ENCODE results near the gene CAMK1D. TPM values are rescaled to one million over a fixed set of nuclear protein-coding genes. Genes with fewer than 3 reads are reported as not detected.

Gene CAMK1D
- total RNA-seq, 1 experiment from 2014 or later: 6.3 TPM

- no peak overlapping the region for H2AFZ ChIP-seq (ENCODE audit: low read length)
- Mint-ChIP-seq H3K36me3 (ENCODE audit: insufficient read depth in 1 of 3, low read depth in 3 of 3) (peaks cover 0 to 2% (median 1%) of the 10 kb centered on the region in 3 experiments; a peak in 3 of 7 replicates), H3K4me1 (peaks cover 0 to 3% of the 10 kb centered on the region in 2 experiments; a peak in 1 of 4 replicates), H3K4me3 (no peak overlapping the region), H3K27me3 (ENCODE audit: low read depth) (no peaks in the 10 kb centered on the region; the same call in 1 of the 2 replicates), H3K9me3 (peaks cover 0 to 3% of the 10 kb centered on the region in 2 experiments; a peak in 3 of 5 replicates), H3K27ac (no peak overlapping the region)
- no peak overlapping the region for H2AK5ac ChIP-seq (ENCODE audit: insufficient read length, low read length)
- H2BK120ac ChIP-seq (ENCODE audit: low read depth, low read length, poor library complexity, severe bottlenecking): no peak overlapping the region
- no peaks in the 10 kb centered on the region for H3K79me2 ChIP-seq (ENCODE audit: insufficient read depth, low read length)
- no peak overlapping the region for H3K23ac ChIP-seq (ENCODE audit: insufficient read length, low read depth, low read length)
- H3K4me1 ChIP-seq (ENCODE audit: insufficient read depth, low read length): no peaks in the 10 kb centered on the region
- no peaks in the 10 kb centered on the region for H3K23me2 ChIP-seq (ENCODE audit: insufficient read length, low read depth, low read length, poor library complexity, severe bottlenecking)
- no CpG with 5 or more reads among the region's 6 CpGs for WGBS (ENCODE audit: extremely low coverage, insufficient read length, low lambda C conversion rate)
- no peak overlapping the region for H2BK5ac ChIP-seq (ENCODE audit: insufficient read length, low read length)
- no peaks in the 10 kb centered on the region for H4K20me1 ChIP-seq (ENCODE audit: control insufficient read depth, insufficient read depth, insufficient read length)
- no peak for DNase-seq
- no peaks in the 10 kb centered on the region for H3K27me3 ChIP-seq (ENCODE audit: insufficient read depth, low read length)
- H3K9ac ChIP-seq (ENCODE audit: extremely low read depth, insufficient read length, low read length): no peak overlapping the region
- no peak overlapping the region for H4K8ac ChIP-seq (replicated peaks; ENCODE audit: insufficient read length, low read depth, low read length)
- no peak overlapping the region for H3K56ac ChIP-seq (ENCODE audit: insufficient read length, low read depth, low read length)
- no peak overlapping the region for H2BK12ac ChIP-seq (ENCODE audit: insufficient read length, low read depth, low read length)
- no peak overlapping the region for H3K4me2 ChIP-seq (ENCODE audit: insufficient read depth, insufficient read length, low read length)
- H2BK20ac ChIP-seq (ENCODE audit: low read depth, low read length, poor library complexity, severe bottlenecking): no peak overlapping the region
- H4K91ac ChIP-seq (ENCODE audit: insufficient read length, low read depth, low read length): no peak overlapping the region
- no peak overlapping the region for H2BK15ac ChIP-seq (ENCODE audit: low read depth, low read length)
- no peaks in the 10 kb centered on the region for H3K9me3 ChIP-seq (ENCODE audit: control insufficient read depth, low read depth, low read length)
- TF ChIP-seq, protein P1, sequence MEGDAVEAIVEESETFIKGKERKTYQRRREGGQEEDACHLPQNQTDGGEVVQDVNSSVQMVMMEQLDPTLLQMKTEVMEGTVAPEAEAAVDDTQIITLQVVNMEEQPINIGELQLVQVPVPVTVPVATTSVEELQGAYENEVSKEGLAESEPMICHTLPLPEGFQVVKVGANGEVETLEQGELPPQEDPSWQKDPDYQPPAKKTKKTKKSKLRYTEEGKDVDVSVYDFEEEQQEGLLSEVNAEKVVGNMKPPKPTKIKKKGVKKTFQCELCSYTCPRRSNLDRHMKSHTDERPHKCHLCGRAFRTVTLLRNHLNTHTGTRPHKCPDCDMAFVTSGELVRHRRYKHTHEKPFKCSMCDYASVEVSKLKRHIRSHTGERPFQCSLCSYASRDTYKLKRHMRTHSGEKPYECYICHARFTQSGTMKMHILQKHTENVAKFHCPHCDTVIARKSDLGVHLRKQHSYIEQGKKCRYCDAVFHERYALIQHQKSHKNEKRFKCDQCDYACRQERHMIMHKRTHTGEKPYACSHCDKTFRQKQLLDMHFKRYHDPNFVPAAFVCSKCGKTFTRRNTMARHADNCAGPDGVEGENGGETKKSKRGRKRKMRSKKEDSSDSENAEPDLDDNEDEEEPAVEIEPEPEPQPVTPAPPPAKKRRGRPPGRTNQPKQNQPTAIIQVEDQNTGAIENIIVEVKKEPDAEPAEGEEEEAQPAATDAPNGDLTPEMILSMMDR (conservative IDR thresholded peaks at IDR 0.05): no peak
- H3T11ph ChIP-seq (ENCODE audit: low read length): no peak overlapping the region
- no peak overlapping the region for H3K27ac ChIP-seq (ENCODE audit: insufficient read length, low read depth, low read length)
- H3K79me1 ChIP-seq (ENCODE audit: insufficient read depth, low read depth, low read length, poor library complexity, severe bottlenecking): no peaks in the 10 kb centered on the region
- H3K14ac ChIP-seq (ENCODE audit: insufficient read depth, low read length): no peak overlapping the region
- no peak overlapping the region for H3K4ac ChIP-seq (ENCODE audit: low read depth, low read length)
- no peak overlapping the region for H3K18ac ChIP-seq (ENCODE audit: insufficient read length, low read depth, low read length)
- H4K5ac ChIP-seq (ENCODE audit: insufficient read length, low read depth, low read length): no peak overlapping the region
These were observed 259.4 kb downstream of the CAMK1D start for GRCh38 chr10:12608761-12609160.

Measured in H9 (cell line).